ENCODE measurements around the gene DLG2. TPM values are rescaled to one million over a fixed set of nuclear protein-coding genes. Genes with fewer than 3 reads are reported as not detected.

The DLG2 gene
- total and polyA plus RNA-seq, 2 of the 8 experiments (the other 6 are each of a cell fraction or from before 2014, with no cell fraction given): 1.7 to 14.3 TPM

DNA sequence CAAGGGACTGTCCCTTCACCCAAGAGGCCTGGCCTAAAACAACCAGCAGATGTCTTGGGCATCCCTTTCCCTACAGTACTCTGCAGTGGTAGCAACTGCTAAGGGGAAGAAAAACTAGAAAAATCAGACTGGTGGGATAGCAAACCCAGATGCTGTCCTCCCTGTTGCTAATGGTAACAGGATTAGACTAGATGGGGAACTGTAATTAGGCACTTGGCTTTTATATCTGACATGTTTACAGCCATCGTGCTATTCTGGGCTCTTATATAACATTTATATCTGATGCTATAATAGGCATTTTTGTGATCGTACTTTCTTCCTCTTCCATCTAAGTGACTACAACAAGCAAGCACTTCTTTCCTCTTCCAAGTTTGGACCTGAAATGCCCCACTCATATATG lies 316.7 kb downstream of the DLG2 start (continued):
- TF ChIP-seq, protein P1, sequence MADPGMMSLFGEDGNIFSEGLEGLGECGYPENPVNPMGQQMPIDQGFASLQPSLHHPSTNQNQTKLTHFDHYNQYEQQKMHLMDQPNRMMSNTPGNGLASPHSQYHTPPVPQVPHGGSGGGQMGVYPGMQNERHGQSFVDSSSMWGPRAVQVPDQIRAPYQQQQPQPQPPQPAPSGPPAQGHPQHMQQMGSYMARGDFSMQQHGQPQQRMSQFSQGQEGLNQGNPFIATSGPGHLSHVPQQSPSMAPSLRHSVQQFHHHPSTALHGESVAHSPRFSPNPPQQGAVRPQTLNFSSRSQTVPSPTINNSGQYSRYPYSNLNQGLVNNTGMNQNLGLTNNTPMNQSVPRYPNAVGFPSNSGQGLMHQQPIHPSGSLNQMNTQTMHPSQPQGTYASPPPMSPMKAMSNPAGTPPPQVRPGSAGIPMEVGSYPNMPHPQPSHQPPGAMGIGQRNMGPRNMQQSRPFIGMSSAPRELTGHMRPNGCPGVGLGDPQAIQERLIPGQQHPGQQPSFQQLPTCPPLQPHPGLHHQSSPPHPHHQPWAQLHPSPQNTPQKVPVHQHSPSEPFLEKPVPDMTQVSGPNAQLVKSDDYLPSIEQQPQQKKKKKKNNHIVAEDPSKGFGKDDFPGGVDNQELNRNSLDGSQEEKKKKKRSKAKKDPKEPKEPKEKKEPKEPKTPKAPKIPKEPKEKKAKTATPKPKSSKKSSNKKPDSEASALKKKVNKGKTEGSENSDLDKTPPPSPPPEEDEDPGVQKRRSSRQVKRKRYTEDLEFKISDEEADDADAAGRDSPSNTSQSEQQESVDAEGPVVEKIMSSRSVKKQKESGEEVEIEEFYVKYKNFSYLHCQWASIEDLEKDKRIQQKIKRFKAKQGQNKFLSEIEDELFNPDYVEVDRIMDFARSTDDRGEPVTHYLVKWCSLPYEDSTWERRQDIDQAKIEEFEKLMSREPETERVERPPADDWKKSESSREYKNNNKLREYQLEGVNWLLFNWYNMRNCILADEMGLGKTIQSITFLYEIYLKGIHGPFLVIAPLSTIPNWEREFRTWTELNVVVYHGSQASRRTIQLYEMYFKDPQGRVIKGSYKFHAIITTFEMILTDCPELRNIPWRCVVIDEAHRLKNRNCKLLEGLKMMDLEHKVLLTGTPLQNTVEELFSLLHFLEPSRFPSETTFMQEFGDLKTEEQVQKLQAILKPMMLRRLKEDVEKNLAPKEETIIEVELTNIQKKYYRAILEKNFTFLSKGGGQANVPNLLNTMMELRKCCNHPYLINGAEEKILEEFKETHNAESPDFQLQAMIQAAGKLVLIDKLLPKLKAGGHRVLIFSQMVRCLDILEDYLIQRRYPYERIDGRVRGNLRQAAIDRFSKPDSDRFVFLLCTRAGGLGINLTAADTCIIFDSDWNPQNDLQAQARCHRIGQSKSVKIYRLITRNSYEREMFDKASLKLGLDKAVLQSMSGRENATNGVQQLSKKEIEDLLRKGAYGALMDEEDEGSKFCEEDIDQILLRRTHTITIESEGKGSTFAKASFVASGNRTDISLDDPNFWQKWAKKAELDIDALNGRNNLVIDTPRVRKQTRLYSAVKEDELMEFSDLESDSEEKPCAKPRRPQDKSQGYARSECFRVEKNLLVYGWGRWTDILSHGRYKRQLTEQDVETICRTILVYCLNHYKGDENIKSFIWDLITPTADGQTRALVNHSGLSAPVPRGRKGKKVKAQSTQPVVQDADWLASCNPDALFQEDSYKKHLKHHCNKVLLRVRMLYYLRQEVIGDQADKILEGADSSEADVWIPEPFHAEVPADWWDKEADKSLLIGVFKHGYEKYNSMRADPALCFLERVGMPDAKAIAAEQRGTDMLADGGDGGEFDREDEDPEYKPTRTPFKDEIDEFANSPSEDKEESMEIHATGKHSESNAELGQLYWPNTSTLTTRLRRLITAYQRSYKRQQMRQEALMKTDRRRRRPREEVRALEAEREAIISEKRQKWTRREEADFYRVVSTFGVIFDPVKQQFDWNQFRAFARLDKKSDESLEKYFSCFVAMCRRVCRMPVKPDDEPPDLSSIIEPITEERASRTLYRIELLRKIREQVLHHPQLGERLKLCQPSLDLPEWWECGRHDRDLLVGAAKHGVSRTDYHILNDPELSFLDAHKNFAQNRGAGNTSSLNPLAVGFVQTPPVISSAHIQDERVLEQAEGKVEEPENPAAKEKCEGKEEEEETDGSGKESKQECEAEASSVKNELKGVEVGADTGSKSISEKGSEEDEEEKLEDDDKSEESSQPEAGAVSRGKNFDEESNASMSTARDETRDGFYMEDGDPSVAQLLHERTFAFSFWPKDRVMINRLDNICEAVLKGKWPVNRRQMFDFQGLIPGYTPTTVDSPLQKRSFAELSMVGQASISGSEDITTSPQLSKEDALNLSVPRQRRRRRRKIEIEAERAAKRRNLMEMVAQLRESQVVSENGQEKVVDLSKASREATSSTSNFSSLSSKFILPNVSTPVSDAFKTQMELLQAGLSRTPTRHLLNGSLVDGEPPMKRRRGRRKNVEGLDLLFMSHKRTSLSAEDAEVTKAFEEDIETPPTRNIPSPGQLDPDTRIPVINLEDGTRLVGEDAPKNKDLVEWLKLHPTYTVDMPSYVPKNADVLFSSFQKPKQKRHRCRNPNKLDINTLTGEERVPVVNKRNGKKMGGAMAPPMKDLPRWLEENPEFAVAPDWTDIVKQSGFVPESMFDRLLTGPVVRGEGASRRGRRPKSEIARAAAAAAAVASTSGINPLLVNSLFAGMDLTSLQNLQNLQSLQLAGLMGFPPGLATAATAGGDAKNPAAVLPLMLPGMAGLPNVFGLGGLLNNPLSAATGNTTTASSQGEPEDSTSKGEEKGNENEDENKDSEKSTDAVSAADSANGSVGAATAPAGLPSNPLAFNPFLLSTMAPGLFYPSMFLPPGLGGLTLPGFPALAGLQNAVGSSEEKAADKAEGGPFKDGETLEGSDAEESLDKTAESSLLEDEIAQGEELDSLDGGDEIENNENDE (IDR thresholded peaks at IDR 0.05; ENCODE audit: insufficient replicate concordance, low read length): no peak
- TF ChIP-seq SP1 (IDR thresholded peaks at IDR 0.05; ENCODE audit: low read depth, low read length): no peak
